B cell (primary cell): ENCODE measurements around the gene AURKA. TPM values are rescaled to one million over a fixed set of nuclear protein-coding genes. Genes with fewer than 3 reads are reported as not detected.

ENCODE experiments used
- ATAC-seq: fragments of 200-7000 bp; cut with Tn5 transposase; one replicate; pipeline ENCODE4 v1.10.0; 2021; ENCODE audit warnings: low read depth, mild to moderate bottlenecking, moderate number of reproducible peaks, moderate library complexity
- CTCF ChIA-PET: fragments of 350-600 bp; sonication (Branson Sonifier 250); formaldehyde crosslinking; loops from one replicate; lab custom pipeline; 2021; ENCODE audit warnings: antibody characterized with exemption, inconsistent platforms; lab: Charles Lee
- POLR2A ChIA-PET: fragments of 350-600 bp; sonication (Branson Sonifier 250); formaldehyde crosslinking; loops from one replicate; lab custom pipeline; 2021; ENCODE audit warnings: antibody characterized with exemption; lab: Charles Lee
- DNase-seq: peaks from one replicate; pipeline ENCODE4 v3.0.0; 2013
- H2AFZ ChIP-seq: 2 replicates; pipeline ENCODE4 v1.6.1; 2012; ENCODE audit warnings: mild to moderate bottlenecking, low read depth, low read length; ENCODE audit not compliant: insufficient read depth, poor library complexity, severe bottlenecking
- H3K27ac ChIP-seq, 2 donors: 1 replicate in 1 of 2; 2 replicates in 1 of 2; pipeline ENCODE4 v1.5.1; 2012 to 2013; ENCODE audit warnings: low read length in 2 of 2, mild to moderate bottlenecking in 2 of 2, moderate library complexity in 1 of 2
- H3K27me3 ChIP-seq, 4 experiments: fragments of 200-600 bp in 1 of 4; sonication (generic) in 1 of 4; replicated peaks in 1 of 4; 1 replicate in 2 of 4; 2 replicates in 2 of 4; pipeline versions ENCODE4 v1.6.1 to v1.7.0; 2013 to 2016; ENCODE audit warnings: low read length in 3 of 4, mild to moderate bottlenecking in 2 of 4, mixed read lengths in 1 of 4, moderate library complexity in 1 of 4; ENCODE audit not compliant: insufficient read depth in 4 of 4, control insufficient read depth in 3 of 4; ENCODE audit errors: control extremely low read depth in 1 of 4
- H3K36me3 ChIP-seq, 2 experiments: replicated peaks in 1 of 2; 1 replicate in 1 of 2; 2 replicates in 1 of 2; pipeline versions ENCODE4 v1.6.1 to v1.7.1; 2013; ENCODE audit warnings: low read length in 1 of 2; ENCODE audit not compliant: insufficient read depth in 2 of 2, control insufficient read depth in 1 of 2; ENCODE audit errors: control extremely low read depth in 1 of 2, extremely low read depth in 1 of 2
- H3K4me1 ChIP-seq, 2 donors: fragments of 200-600 bp in 1 of 2; sonication (generic) in 1 of 2; 1 replicate in 1 of 2; 2 replicates in 1 of 2; pipeline versions ENCODE4 v1.5.1 to v1.6.1; 2013 to 2017; ENCODE audit warnings: low read length in 2 of 2; ENCODE audit not compliant: control insufficient read depth in 2 of 2, insufficient read depth in 2 of 2
- H3K4me2 ChIP-seq: replicated peaks from 2 replicates; pipeline ENCODE3; 2012; ENCODE audit warnings: mild to moderate bottlenecking, low read depth, low read length; ENCODE audit not compliant: poor library complexity, severe bottlenecking
- H3K4me3 ChIP-seq, 5 experiments: fragments of 200-600 bp in 1 of 5; sonication (generic) in 1 of 5; 1 replicate in 3 of 5; 2 replicates in 2 of 5; pipeline versions ENCODE4 v1.5.1 to v1.7.0; 2011 to 2016; ENCODE audit warnings: low read length in 4 of 5, mild to moderate bottlenecking in 4 of 5, low read depth in 2 of 5, control low read depth in 1 of 5, moderate library complexity in 1 of 5; ENCODE audit not compliant: insufficient read depth in 1 of 5; ENCODE audit errors: control extremely low read depth in 1 of 5, extremely low read depth in 1 of 5
- H3K79me2 ChIP-seq: fragments of 200-600 bp; sonication (generic); one replicate; pipeline ENCODE4 v1.6.0; 2016; ENCODE audit warnings: low read length; ENCODE audit not compliant: control insufficient read depth, insufficient read depth
- H3K9ac ChIP-seq: fragments of 200-600 bp; sonication (generic); 2 replicates; pipeline ENCODE4 v1.6.1; 2017; ENCODE audit warnings: mild to moderate bottlenecking, low read length, moderate library complexity
- H3K9me3 ChIP-seq, 3 donors: one replicate each; pipeline versions ENCODE4 v1.6.1 to v1.7.1; 2013; ENCODE audit warnings: low read length in 2 of 3; ENCODE audit not compliant: control insufficient read depth in 2 of 3, insufficient read depth in 1 of 3; ENCODE audit errors: control extremely low read depth in 1 of 3
- H4K20me1 ChIP-seq: 2 replicates; pipeline ENCODE4 v1.6.0; 2012; ENCODE audit warnings: mild to moderate bottlenecking, low read length; ENCODE audit not compliant: insufficient read depth, control insufficient read depth, poor library complexity, severe bottlenecking
- H3K27ac Mint-ChIP-seq: one replicate; pipeline ENCODE4 v1.8.0; 2021; ENCODE audit warnings: mixed read lengths
- H3K27me3 Mint-ChIP-seq: one replicate; pipeline ENCODE4 v1.8.0; 2021; ENCODE audit warnings: mixed read lengths
- H3K4me1 Mint-ChIP-seq: one replicate; pipeline ENCODE4 v1.8.0; 2021; ENCODE audit warnings: mixed read lengths
- H3K4me3 Mint-ChIP-seq: one replicate; pipeline ENCODE4 v1.8.0; 2021; ENCODE audit warnings: mixed read lengths
- H3K9me3 Mint-ChIP-seq: one replicate; pipeline ENCODE4 v1.8.0; 2022; ENCODE audit warnings: mixed read lengths; ENCODE audit not compliant: insufficient read depth
- CTCF ChIP-seq: fragments of 200-600 bp; IDR thresholded peaks from one replicate; pipeline ENCODE4 v1.8.0; 2022; ENCODE audit warnings: antibody characterized with exemption, mild to moderate bottlenecking
- EZH2 ChIP-seq: IDR thresholded peaks from 2 replicates; pipeline ENCODE4 v1.6.1; 2012; ENCODE audit warnings: borderline replicate concordance, low read depth, mild to moderate bottlenecking, moderate library complexity, low read length; ENCODE audit not compliant: insufficient read depth, poor library complexity, severe bottlenecking
- WGBS: methylation state at CpG from one replicate; pipeline ENCODE4 v1.1.5; 2013; ENCODE audit warnings: missing lambda C conversion rate; ENCODE audit not compliant: insufficient coverage; 5-methylcytosine and 5-hydroxymethylcytosine counted together
- intact Hi-C: fragments of 100-400 bp; cut with micrococcal nuclease; formaldehyde crosslinking; loops from one replicate; pipeline ENCODE4 v1.10.0; 2022
- polyA minus RNA-seq: library from RNA; depleted of rRNA, polyadenylated mRNA; stranded (reverse); fragments of >200 nt; gene quantifications from 2 replicates; pipeline ENCODE4 v1.2.3, GENCODE V29; 2012
- polyA plus RNA-seq: library from polyadenylated mRNA; depleted of rRNA; stranded (reverse); fragments of >200 nt; gene quantifications from 2 replicates; pipeline ENCODE4 v1.2.3, GENCODE V29; 2012
- total RNA-seq, 2 donors: library from RNA; stranded (reverse); fragments of 120-200 nt in 1 of 2; gene quantifications; 1 replicate in 1 of 2; 2 replicates in 1 of 2; pipeline versions ENCODE4 v1.2.3 to v1.2.4, GENCODE V29; 2013 to 2022

AURKA gene
- total RNA-seq (3.6 and 3.9 TPM in 2 replicates), polyA plus RNA-seq (0.59 and 0.86 TPM in 2 replicates), polyA minus RNA-seq (1.0 and 2.0 TPM in 2 replicates)
- 2.7 TPM for total RNA-seq (2013)

DNA sequence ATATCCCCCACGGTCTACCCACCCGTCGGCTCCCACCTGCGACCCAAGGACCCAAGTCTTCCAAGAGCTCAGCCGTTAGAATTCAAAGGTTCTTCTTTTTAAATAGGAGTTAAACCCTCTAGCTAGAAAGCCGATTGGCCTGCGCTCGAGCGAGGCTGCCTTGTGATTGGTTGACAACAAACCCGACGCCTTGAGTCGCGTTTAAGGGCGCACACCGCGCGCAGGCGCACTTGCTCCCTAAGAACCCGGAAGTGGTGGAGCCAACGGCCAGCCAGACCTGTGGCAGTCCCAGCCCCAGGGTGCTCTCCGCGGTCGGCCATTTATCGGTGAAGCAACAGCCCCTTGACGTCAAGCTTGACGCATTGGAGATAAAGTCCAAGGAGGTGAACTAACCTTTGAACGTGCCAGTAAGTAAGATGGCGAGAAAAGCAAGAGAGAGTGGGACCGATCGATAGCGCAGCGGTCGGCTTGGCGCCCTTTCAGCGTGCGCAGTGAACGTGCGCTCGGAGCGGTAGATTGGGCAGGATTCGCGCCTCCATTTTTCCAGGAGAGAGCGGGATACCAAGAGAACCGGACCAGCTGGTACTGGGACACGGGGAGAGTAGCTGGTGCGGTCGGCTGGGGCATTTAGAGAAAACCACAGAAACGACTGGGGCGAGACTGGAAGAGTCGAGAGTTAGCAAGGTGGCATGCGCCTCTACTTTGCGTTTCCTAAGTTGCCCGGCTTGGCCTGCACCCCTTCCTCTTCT, at the start of gene AURKA, which contains the start of gene CSTF1:
Gene AURKA, minus strand, starts transcription at position 84 of the 749 bp plus-strand sequence. CDS start 4,018 bp downstream, outside the sequence.
Gene CSTF1, plus strand, starts transcription at position 514 of the 749 bp plus-strand sequence. CDS start 2,908 bp downstream, outside the sequence.
- peak within 1 kb of the TSS; percentile 85 for H3K9ac ChIP-seq
- Mint-ChIP-seq H3K27ac (no peak within 1 kb of the TSS), H3K9me3 (no peaks in the 10 kb centered on the region), H3K4me3 (no peak within 1 kb of the TSS), H3K27me3 (no peaks in the 10 kb centered on the region), H3K4me1 (peaks cover 18% of the 10 kb centered on the region)
- H3K27ac ChIP-seq, result peak within 1 kb of the TSS; percentile 84 to 90
- peaks cover 38% of the 10 kb centered on the region for H3K79me2 ChIP-seq
- peaks cover 16 to 21% of the 10 kb centered on the region in 2 donors for H3K4me1 ChIP-seq
- TF ChIP-seq CTCF (no peak), EZH2 (no peak)
- peak within 1 kb of the TSS; percentile 77 for H3K4me2 ChIP-seq
- peak within 1 kb of the TSS; percentile 90 for H2AFZ ChIP-seq
- intact Hi-C loops, result loop anchor here (1.0 to 10.0 kb wide), 3 partner anchors 34 to 1322 kb away; partner anchors contain the start of genes FAM210B, PMEPA1 and RTF2
- no peaks in the 10 kb centered on the region for H3K9me3 ChIP-seq
- WGBS, result under 1% methylated on average over 52 of the region's 53 CpGs
- H3K27me3 ChIP-seq, result no peaks in the 10 kb centered on the region
- DNase-seq (peak; percentile 100), ATAC-seq (peak; percentile 90)
- POLR2A ChIA-PET, result interaction anchor here (1.2 to 2.1 kb wide), 2 partner anchors 34 to 76 kb away, joined by 3 to 5 read pairs; partner anchors contain the start of genes FAM210B and RTF2
- CTCF ChIA-PET, result interaction anchor here (0.8 to 1.7 kb wide), 4 partner anchors 12 to 34 kb away, joined by 3 to 5 read pairs (median 4); partner anchors contain the start of gene FAM210B
- peaks cover 2 to 21% of the 10 kb centered on the region in 2 experiments for H3K36me3 ChIP-seq
- peak within 1 kb of the TSS; percentile 60 to 98 (median 73) for H3K4me3 ChIP-seq
- H4K20me1 ChIP-seq, result no peaks in the 10 kb centered on the region
